GM19455 (cell line): ENCODE data around the gene LONP2.

Experiments used
- ATAC-seq: cut with Tn5 transposase; IDR thresholded peaks from one replicate; pipeline ENCODE4 v1.9.1; 2021; ENCODE audit not compliant: unreplicated experiment

Gene LONP2

DNA sequence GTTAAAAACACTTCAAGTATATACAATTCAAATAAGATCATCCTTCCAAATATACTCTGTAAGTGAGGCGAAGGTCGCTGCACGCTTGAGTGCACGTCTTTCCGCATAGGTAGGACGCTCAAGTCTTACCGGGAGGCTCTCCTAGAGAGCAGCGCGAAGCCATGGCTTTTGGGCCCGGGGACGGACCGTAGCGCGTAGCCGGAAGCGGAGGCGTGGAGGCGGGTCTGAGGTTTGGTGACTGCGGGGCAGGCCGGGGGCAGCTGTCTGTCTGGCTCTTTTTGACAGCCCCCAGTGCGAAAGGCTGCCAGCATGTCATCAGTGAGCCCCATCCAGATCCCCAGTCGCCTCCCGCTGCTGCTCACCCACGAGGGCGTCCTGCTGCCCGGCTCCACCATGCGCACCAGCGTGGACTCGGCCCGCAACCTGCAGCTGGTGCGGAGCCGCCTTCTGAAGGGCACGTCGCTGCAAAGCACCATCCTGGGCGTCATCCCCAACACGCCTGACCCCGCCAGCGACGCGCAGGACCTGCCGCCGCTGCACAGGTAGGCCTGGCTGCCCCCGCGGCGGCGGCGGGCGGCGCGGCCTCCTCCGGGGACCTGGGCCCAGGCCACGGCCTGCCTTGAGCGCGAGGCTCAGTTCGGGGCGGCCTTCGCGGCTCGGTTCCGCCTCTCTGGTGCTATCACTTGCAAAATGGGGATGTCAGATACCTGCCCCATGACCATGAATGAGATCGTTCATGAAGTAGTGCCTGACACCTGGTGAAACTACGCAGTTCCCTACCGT lies at the start of gene LONP2:
TSS of gene LONP2 (plus strand) at position 221 of the 783 bp plus-strand sequence. CDS start at position 310, 89 bp downstream.
- peak; percentile 98 for ATAC-seq

DNA sequence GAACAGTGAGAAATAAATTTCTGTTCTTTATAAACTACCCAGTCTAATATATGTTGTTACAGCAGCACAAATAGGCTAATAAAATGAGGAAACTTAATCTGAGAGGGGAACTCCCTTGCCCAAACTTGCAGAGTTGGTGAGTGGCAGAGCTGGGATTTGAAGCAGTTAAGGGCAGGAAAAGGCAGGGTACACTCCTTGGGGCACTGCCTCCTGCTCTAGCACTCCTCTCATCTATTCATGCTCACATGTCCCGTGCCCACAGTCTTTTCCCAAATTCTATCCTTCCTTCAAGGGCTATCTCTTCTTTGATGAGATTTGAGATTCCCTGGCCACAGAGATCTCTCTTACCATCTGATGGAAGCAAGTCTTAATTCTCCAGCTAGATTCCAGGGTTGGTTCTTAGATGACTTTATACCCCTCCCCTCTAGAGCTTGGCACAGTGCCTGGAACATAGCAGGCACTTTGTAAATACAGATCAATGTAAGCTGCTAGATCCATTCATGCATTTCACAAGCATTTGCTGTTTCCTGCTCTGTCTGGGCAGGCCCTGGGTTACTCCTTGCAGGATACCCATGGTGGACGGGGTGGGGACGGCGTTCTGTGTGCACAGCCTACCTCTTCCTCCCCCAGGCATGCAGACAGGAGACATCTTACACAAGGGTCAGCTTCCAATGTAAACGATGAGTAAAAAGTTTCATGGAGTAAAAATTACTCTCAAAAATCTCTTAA lies 49.1 kb upstream of the LONP2 start:
- no peak for ATAC-seq

GRCh38 chr16:48197294-48197693 lies 46.8 kb upstream of the LONP2 start:
- no peak for ATAC-seq

DNA sequence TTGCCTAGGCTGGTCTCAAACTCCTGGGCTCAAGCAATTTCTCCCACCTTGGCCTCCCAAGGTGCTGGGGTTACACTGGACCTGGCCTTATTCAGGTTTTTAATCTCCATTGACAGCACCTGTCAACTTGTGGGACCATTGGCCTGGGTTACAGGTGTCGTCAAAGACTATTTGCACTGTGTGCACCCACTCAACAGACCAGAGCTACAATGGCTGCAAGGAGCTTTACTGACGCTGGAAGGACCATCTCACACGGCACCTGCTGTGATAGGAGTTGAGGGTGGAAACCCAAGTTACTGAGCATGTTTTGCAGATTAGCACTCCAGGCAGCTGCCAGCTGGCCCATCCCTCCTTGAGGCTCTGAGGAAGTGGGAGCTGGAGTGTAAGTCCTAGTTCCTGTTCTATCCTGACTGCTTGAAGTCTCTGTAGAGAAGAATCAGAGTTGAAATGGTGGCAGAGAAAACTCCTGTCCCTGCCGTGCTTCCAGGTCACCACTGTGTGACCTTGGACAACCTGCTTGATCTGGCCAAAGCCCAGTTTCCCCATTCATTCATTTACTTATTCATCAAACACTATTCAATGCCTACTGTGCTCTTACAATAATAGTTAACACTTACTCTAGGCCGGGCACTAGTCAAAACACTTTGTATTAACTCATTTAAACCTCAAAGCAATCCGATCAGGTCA lies 42.4 kb upstream of the LONP2 start:
- no peak for ATAC-seq

DNA sequence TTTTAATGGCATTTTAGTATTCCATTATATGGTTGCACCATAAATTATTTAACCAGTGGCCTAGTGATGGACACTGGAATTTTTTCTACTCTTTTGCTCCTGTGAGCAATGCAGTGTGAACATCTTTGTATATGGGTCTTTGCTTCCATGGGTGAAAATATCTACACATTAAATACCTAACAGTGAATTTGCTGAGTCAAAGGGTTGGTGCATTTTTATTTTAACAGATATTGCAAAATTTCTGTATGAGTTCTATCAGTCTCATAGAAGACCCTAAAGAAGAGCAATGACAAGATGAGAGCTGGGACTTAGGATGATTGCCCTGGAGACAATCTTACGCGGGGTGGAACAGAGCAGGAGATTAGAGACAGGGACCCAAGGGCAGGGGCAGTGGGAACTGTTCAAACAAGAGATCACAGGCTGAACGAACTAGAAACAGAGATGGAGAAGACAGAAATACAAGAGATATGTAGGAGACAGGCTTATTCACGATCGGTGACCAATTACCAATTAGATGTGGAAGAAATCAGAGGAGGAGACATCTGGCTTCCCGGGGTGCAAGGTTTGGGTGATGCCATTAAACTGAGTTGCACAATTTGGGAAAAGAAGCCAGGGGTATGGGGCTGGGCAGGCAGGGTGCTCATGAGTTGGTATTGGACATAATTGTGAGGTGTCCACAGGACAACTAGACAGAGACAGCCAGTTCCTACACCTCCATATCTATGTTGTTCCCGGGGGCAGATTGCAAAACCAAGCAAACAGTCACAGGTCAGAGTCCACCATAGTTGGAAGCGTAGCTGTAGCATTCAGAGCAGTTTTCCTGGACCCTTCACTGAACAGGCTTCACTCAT lies 39.9 kb upstream of the LONP2 start:
- ATAC-seq = no peak

GRCh38 chr16:48204825-48205151 lies 39.3 kb upstream of the LONP2 start:
- no peak for ATAC-seq

DNA sequence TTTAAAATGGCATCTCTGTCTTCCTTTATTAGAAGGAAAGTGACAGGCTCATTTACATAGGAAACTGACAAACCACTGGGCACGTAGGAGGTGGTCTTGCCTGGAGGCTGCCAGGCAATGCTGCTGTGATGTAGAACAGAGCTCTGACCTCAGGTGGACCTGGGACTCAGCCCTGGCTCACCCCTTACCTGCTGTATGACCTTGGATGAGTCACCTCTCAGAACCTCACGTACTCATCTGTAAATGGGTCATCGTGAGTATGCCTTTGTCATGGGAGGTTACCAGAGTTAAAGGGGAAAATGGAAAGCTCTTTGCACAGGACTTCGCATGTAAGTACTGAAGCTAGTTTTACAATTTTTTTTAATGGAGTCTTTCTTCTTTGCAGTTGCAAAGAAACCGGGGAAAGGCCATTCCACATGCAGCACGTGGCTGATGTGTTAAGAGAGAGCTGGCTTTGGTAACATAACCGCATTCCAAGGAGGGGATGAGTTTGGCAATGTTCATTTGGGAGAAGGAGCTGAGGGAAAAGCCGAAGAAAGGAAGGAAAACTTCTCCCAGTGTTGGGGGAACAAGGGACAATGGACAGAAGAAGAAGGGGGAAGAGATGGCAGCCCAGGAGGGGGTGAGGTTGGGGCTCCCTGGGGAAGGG lies 37.4 kb upstream of the LONP2 start:
- no peak for ATAC-seq

- ATAC-seq = no peak
Observed at GRCh38 chr16:48210747-48211146, 33.4 kb upstream of the LONP2 start.

DNA sequence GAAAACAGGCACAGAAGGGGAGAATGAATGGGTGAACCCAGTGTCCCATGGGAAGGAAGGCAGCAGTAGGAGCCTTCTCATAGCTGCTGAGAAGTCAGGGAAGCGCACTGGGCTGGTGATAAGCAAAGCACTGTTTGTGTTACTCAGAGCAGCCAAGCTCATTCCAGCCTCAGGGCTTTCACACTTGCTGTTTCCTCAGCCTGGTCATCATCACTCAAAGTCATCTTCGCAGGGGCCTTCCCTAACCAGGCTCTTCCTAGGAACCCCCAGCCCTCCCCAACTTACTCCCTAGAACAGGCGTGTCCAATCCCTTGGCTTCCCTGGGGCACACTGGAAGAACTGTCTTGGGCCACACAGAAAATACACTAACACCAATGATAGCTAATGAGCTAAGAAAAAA lies 32.1 kb upstream of the LONP2 start:
- no peak for ATAC-seq

DNA sequence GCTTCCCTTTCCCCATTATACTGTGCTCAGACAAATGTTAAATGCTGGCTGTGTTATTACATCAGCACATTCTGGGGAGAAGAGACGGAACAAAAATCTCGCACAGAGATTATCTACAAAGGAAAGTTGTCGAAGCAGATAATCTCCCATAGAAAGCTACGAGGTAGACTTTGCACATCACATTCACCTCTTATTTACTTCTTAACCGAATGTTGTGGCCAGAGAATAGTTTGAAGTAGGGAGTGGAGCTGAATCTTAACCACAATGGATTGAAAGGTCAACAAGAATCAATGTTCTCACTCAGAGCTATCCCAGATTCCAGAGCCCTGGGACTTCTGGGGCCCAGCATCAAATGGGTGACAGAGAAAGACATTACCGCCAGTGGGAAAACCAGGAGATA lies 28.4 kb upstream of the LONP2 start:
- no peak for ATAC-seq

DNA sequence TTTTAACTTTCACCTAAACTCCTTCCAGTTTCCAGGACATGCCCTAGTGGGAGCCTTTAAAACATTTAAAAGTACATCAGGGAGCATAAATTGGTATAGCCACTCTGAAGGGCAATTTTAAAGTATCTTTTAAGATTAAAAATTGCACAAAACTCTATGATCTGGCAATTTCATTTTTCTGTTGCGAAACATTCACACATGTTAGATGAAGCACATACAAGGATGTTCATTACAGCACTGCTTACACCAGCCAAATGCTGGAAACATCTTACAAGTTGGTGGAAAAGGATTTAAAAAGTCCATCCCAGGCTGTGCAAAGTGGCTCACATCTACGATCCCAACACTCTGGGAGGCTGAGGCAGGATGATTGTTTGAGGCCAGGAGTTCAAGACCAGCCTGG lies 26.4 kb upstream of the LONP2 start:
- no peak for ATAC-seq

- ATAC-seq = no peak
Observed at GRCh38 chr16:48218473-48218872, 25.6 kb upstream of the LONP2 start.

DNA sequence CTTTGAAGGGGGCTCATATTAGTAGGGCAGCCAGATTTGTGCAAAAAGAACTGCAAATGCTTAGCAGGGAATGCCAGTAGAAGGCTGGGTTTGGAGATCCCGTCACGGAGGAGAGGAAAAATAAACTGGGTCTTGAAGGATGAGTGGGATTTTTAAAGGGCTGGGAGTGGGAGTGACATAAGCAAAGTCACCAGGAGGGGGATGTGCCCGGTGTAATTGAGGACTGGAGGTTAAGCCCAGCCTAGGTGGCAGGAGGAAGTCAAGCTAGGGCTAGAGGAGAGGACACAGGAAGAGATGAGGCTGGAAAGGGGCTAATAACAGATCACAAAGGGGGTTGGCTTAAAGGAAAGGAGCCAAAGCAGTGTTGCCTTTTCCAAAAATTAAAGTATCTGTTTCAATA lies 23.2 kb upstream of the LONP2 start:
- ATAC-seq = no peak

DNA sequence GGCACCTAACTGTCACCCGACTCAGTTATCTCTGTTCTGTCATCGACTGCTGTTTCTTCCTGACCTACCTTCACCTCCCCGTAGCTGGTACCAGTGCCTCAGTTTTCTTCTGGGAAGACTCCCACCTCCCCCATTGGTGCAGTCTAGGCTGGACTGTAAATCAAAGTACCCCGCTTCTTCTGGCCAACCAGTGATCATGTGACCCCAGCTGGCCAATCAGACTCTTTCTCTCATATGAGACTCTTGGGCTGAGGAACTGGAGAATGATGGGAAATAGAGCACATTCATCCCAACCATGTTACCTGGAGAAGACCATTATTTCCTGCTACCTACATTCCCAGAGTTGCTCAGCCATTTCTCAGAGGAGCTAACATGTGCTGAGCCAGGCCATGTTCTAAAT lies 20.6 kb upstream of the LONP2 start:
- ATAC-seq = no peak

- no peak for ATAC-seq
Observed at GRCh38 chr16:48225456-48225855, 18.6 kb upstream of the LONP2 start.

DNA sequence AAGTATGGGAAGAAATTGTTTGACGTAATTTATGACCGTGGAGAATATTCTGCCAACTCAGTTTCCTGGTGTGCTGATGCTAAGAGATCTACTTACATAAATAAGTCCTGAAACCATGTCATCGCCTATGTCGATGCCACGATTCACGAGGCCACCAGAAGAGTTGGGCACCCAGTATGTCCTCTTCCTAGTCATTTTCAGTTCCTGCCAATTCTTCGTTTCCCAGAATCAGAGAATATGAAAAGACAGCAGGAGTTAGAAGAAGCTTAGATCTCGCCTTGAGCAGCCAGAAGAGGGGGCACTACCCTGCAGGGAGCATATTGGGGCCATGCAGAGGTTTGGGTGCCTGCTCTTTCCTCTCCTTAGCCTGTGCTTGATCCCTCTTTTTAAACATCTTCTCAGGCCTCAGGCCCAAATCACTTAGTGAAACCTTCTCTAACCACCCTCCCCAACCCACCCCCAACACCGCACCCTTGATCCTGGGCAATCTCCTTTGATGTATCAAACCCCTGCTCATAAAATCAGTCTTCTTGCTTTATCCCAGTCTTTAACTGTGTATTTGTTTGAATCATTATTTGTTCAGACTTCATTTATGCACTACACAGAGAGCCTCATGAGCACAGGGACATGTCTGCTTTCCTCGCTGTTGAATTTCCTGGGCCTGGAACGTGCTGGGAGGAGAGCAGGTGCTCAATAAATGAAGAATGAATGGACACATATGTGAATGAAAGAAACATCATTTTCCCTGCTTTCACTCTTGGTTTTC lies 12.2 kb upstream of the LONP2 start:
- no peak for ATAC-seq

DNA sequence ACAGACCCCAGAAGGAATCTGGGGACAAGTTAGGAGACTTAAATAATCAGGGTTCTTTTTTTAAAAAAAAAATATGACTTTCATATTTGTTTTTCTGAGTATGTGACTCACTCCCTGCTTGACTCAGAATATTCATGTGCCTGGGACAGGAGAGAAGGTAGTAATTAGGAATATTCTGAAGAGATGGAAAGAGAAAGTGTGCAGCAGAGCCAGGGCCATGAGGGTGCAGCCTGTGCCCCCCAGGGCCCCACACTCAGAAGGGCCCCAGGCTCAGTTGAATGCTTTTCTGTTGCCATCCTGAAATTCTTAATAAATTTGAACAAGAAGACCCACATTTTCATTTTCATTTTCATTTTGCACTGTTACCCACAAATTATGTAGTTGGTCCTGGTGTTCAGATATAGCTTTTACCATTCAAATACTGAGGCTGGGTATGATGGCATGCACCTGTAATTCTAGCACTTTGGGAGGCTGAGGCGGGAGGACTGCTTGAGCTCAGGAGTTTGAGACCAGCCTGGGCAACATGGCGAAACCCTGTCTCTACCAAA lies 11.5 kb upstream of the LONP2 start:
- no peak for ATAC-seq

GRCh38 chr16:48234630-48235029 lies 9.5 kb upstream of the LONP2 start:
- no peak for ATAC-seq

DNA sequence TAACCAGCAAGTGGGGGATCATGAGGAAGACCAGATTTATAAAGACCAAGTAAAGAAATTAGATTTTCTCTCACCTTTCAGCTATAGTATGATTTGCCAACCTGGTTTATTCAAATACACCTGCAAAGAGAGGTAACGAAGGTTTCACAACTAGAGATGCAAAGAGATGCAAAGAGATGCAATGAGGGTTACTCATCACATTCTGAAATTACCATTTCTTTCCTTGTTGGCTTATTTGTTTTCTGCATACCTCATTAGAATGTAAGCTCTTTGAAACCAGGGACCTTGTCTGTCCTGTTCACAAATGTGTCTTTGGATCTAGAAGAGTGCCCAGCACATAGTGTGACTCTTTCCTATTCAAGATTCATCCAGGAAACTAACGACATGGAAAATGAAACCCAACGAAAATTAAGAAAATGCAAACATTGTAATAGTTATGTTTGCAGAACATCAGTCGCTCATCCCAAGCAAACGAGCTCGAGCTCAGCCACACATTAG lies 9.0 kb upstream of the LONP2 start:
- ATAC-seq = no peak
